HepG2 (cell line): ENCODE data around the gene ZNF213. TPM values are rescaled to one million over a fixed set of nuclear protein-coding genes. Genes with fewer than 3 reads are reported as not detected.

ENCODE experiments used
- ARID5B ChIP-seq: IDR thresholded peaks from 2 replicates; pipeline ENCODE4 v1.4.0; 2020; ENCODE audit warnings: mild to moderate bottlenecking, missing genetic modification reagents
- CBFB ChIP-seq: sonication (generic); formaldehyde crosslinking; IDR thresholded peaks from 2 replicates; pipeline ENCODE4 v1.4.0; 2020; ENCODE audit warnings: missing genetic modification reagents
- CREM ChIP-seq, 2 experiments: sonication (generic) in 1 of 2; formaldehyde crosslinking in 1 of 2; IDR thresholded peaks; 2 replicates each; pipeline versions ENCODE4 v1.4.0 to v1.6.1; 2016 to 2020; ENCODE audit warnings: antibody characterized with exemption in 1 of 2, mild to moderate bottlenecking in 1 of 2, missing genetic modification reagents in 1 of 2
- EED ChIP-seq: sonication (generic); formaldehyde crosslinking; IDR thresholded peaks from 2 replicates; pipeline ENCODE4 v1.5.0; 2020; ENCODE audit warnings: mild to moderate bottlenecking, missing genetic modification reagents
- FOSL2 ChIP-seq: sonication (generic); formaldehyde crosslinking; IDR thresholded peaks from 2 replicates; pipeline ENCODE4 v1.4.0; 2020; ENCODE audit warnings: missing genetic modification reagents
- HNF4G ChIP-seq, 2 experiments: sonication (generic) in 1 of 2; formaldehyde crosslinking in 1 of 2; IDR thresholded peaks; 2 replicates each; pipeline versions ENCODE4 v1.4.0 to v1.6.1; 2011 to 2020; ENCODE audit warnings: borderline replicate concordance in 2 of 2, low read depth in 2 of 2, mild to moderate bottlenecking in 2 of 2, low read length in 1 of 2, missing genetic modification reagents in 1 of 2, moderate library complexity in 1 of 2
- KDM1A ChIP-seq: IDR thresholded peaks from 2 replicates; pipeline ENCODE4 v1.6.1; 2016; ENCODE audit warnings: missing compliant biosample characterization
- LCORL ChIP-seq, 2 experiments: fragments of 450-650 bp in 1 of 2; sonication (generic) in 1 of 2; formaldehyde crosslinking in 1 of 2; IDR thresholded peaks; 2 replicates each; pipeline versions ENCODE4 v1.5.0 to v1.6.1; 2017 to 2020; ENCODE audit warnings: antibody characterized with exemption in 1 of 2, missing genetic modification reagents in 1 of 2
- RFXAP ChIP-seq: sonication (generic); formaldehyde crosslinking; IDR thresholded peaks from 2 replicates; pipeline ENCODE4 v1.4.0; 2020; ENCODE audit warnings: missing genetic modification reagents, borderline replicate concordance
- XRCC5 ChIP-seq: fragments of 200-400 bp; formaldehyde crosslinking; optimal IDR thresholded peaks from 2 replicates; pipeline ENCODE3; 2017; ENCODE audit warnings: mild to moderate bottlenecking, low read length
- ZNF333 ChIP-seq: sonication (generic); formaldehyde crosslinking; IDR thresholded peaks from 2 replicates; pipeline ENCODE4 v1.4.0; 2020; ENCODE audit warnings: mild to moderate bottlenecking, missing genetic modification reagents, borderline replicate concordance
- ZNF407 ChIP-seq: sonication (generic); formaldehyde crosslinking; IDR thresholded peaks from one replicate; pipeline ENCODE4 v1.5.1; 2020; ENCODE audit warnings: mild to moderate bottlenecking, missing genetic modification reagents; ENCODE audit errors: not compliant biosample characterization
- ZNF691 ChIP-seq: sonication (generic); formaldehyde crosslinking; IDR thresholded peaks from 2 replicates; pipeline ENCODE4 v1.4.0; 2020; ENCODE audit warnings: missing genetic modification reagents, low read depth, mild to moderate bottlenecking, borderline replicate concordance
- polyA plus RNA-seq, 8 experiments: library from polyadenylated mRNA; depleted of rRNA in 3 of 8; stranded (reverse) in 7 of 8; unstranded in 1 of 8; fragments of >200 nt; fragmentation: Illumina TruSeq in 4 of 8; extraction: Trizol in 4 of 8; gene quantifications; 2 replicates each; pipeline versions ENCODE4 v1.2.1 to v1.2.3, GENCODE V29; 2011 to 2016; ENCODE audit warnings: low read depth in 4 of 8, missing spikeins in 1 of 8, mixed read lengths in 1 of 8; ENCODE audit not compliant: insufficient read depth in 1 of 8
- total RNA-seq, 5 experiments: library from RNA; depleted of rRNA; stranded (reverse); fragments of >200 nt; fragmentation: Illumina TruSeq; extraction: Trizol; gene quantifications; 2 replicates each; pipeline ENCODE4 v1.2.3, GENCODE V29; 2016; ENCODE audit warnings: low read depth in 1 of 5

ZNF213 gene
- total and polyA plus RNA-seq, 2 of the 13 experiments (the other 11 are each of a cell fraction or from before 2014, with no cell fraction given) = 0.59 to 0.97 TPM

- no peak for TF ChIP-seq LCORL (IDR thresholded peaks at IDR 0.05)
- peak; percentile 37; the same call in 1 of the 2 replicates for TF ChIP-seq LCORL (CRISPR knock-in tag; IDR thresholded peaks at IDR 0.05)
- TF ChIP-seq EED = peak; percentile 40; the same call in 1 of the 2 replicates
- TF ChIP-seq XRCC5 = peak; percentile 15
- TF ChIP-seq CBFB (CRISPR knock-in tag) = 0 out of 2 replicates have a peak, but pooled peaks have one; percentile 11
- peak; percentile 42; the same call in 1 of the 2 replicates for TF ChIP-seq ARID5B (CRISPR knock-in tag)
- TF ChIP-seq RFXAP (CRISPR knock-in tag) = 0 out of 2 replicates have a peak, but pooled peaks have one; percentile 58
- no peak for TF ChIP-seq ZNF407 (CRISPR knock-in tag)
- no peak for TF ChIP-seq ZNF691
- peak; percentile 22; the same call in 1 of the 2 replicates for TF ChIP-seq CREM (IDR thresholded peaks at IDR 0.05)
- TF ChIP-seq CREM (CRISPR knock-in tag; IDR thresholded peaks at IDR 0.05) = no peak
- 0 out of 2 replicates have a peak, but pooled peaks have one; percentile 44 for TF ChIP-seq ZNF333 (CRISPR knock-in tag)
- peak; percentile 8; the same call in 1 of the 2 replicates for TF ChIP-seq HNF4G (IDR thresholded peaks at IDR 0.05; ENCODE audit: borderline replicate concordance, low read depth, low read length)
- TF ChIP-seq HNF4G (CRISPR knock-in tag; IDR thresholded peaks at IDR 0.05; ENCODE audit: borderline replicate concordance, low read depth) = no peak
- 0 out of 2 replicates have a peak, but pooled peaks have one; percentile 18 for TF ChIP-seq FOSL2
- TF ChIP-seq KDM1A (CRISPR knock-in tag) = peak; percentile 12; the same call in 1 of the 2 replicates
Observed at GRCh38 chr16:3188925-3189825, 54.3 kb downstream of the ZNF213 start (continued).
